Type B pancreatic cell (in vitro differentiated cells): ENCODE results near the gene ADAMTS17. TPM values are rescaled to one million over a fixed set of nuclear protein-coding genes. Genes with fewer than 3 reads are reported as not detected.
"Not testable (repeated sequence)": the region's sequence is repeated elsewhere in the genome, so short reads cannot be mapped to it uniquely, and the experiment has no call there.

ENCODE experiments used
- DNase-seq: peaks from one replicate; pipeline ENCODE4 v3.0.0; 2021; ENCODE audit warnings: mixed read lengths; ENCODE audit not compliant: unreplicated experiment; ENCODE audit errors: extremely low spot score
- H3K27ac Mint-ChIP-seq: 2 replicates; pipeline ENCODE4 v1.8.0; 2021; ENCODE audit warnings: mild to moderate bottlenecking, mixed read lengths
- H3K27me3 Mint-ChIP-seq: 2 replicates; pipeline ENCODE4 v1.8.0; 2021; ENCODE audit warnings: mixed read lengths
- H3K36me3 Mint-ChIP-seq: 2 replicates; pipeline ENCODE4 v1.8.0; 2021; ENCODE audit warnings: mixed read lengths
- H3K4me1 Mint-ChIP-seq: one replicate; pipeline ENCODE4 v1.8.0; 2021; ENCODE audit warnings: mixed read lengths; ENCODE audit not compliant: unreplicated experiment
- H3K4me3 Mint-ChIP-seq: 2 replicates; pipeline ENCODE4 v1.8.0; 2021; ENCODE audit warnings: mild to moderate bottlenecking, mixed read lengths
- H3K9me3 Mint-ChIP-seq: 2 replicates; pipeline ENCODE4 v1.8.0; 2021; ENCODE audit warnings: mixed read lengths
- total RNA-seq: library from RNA; stranded (reverse); gene quantifications from 2 replicates; pipeline ENCODE4 v1.2.1, GENCODE V29; 2021; ENCODE audit warnings: low replicate concordance
- TF ChIP-seq, protein P1 (sequence below): fragments of 200-600 bp; sonication (generic); conservative IDR thresholded peaks from 2 replicates; pipeline ENCODE4 v1.5.0; 2021; ENCODE audit warnings: antibody characterized with exemption, mild to moderate bottlenecking

Gene ADAMTS17
- total RNA-seq, 1 donor from 2014 or later: 18.3 TPM

GRCh38 chr15:99981839-99982658, 359.7 kb downstream of the ADAMTS17 start:
- Mint-ChIP-seq H3K27me3 (peaks cover 6% of the 10 kb centered on the region), H3K4me1 (peaks cover 19% of the 10 kb centered on the region), H3K4me3 (no peak overlapping the region), H3K36me3 (no peaks in the 10 kb centered on the region), H3K27ac (no peak overlapping the region), H3K9me3 (no peaks in the 10 kb centered on the region)
- DNase-seq: no peak
- TF ChIP-seq, protein P1, sequence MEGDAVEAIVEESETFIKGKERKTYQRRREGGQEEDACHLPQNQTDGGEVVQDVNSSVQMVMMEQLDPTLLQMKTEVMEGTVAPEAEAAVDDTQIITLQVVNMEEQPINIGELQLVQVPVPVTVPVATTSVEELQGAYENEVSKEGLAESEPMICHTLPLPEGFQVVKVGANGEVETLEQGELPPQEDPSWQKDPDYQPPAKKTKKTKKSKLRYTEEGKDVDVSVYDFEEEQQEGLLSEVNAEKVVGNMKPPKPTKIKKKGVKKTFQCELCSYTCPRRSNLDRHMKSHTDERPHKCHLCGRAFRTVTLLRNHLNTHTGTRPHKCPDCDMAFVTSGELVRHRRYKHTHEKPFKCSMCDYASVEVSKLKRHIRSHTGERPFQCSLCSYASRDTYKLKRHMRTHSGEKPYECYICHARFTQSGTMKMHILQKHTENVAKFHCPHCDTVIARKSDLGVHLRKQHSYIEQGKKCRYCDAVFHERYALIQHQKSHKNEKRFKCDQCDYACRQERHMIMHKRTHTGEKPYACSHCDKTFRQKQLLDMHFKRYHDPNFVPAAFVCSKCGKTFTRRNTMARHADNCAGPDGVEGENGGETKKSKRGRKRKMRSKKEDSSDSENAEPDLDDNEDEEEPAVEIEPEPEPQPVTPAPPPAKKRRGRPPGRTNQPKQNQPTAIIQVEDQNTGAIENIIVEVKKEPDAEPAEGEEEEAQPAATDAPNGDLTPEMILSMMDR: no peak

- Mint-ChIP-seq H3K27ac (no peak overlapping the region), H3K36me3 (no peaks in the 10 kb centered on the region), H3K27me3 (peaks cover 6% of the 10 kb centered on the region), H3K9me3 (no peaks in the 10 kb centered on the region), H3K4me1 (peaks cover 10% of the 10 kb centered on the region), H3K4me3 (no peak overlapping the region)
- TF ChIP-seq, protein P1: no peak
- DNase-seq: no peak
These were observed 360.6 kb downstream of the ADAMTS17 start for GRCh38 chr15:99981191-99981647.

- H3K27me3 Mint-ChIP-seq: peaks cover 6% of the 10 kb centered on the region
- DNase-seq: no peak
- no peaks in the 10 kb centered on the region for H3K36me3 Mint-ChIP-seq
- no peak overlapping the region for H3K27ac Mint-ChIP-seq
- peaks cover 8% of the 10 kb centered on the region for H3K4me1 Mint-ChIP-seq
- H3K9me3 Mint-ChIP-seq: no peaks in the 10 kb centered on the region
- TF ChIP-seq, protein P1: no peak
- H3K4me3 Mint-ChIP-seq: no peak overlapping the region
These were observed 361.0 kb downstream of the ADAMTS17 start for GRCh38 chr15:99980752-99981151.

DNA sequence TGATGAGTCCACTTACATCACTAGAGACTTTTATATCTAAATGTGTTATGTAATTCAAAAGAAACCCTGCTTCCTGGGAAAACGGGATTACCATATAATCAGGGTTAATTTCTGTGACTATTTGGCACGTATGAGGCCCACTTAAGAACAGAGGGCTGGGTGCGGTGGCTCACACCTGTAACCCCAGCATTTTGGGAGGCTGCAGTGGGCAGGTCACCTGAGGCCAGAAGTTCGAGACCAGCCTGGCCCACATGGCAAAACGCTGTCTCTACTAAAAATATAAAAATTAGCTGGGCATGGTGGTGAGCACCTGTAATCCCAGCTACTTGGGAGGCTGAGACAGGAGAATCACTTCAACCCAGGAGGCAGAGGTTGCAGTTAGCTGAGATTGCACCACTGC, 361.9 kb downstream of the ADAMTS17 start:
- DNase-seq, H3K27me3 Mint-ChIP-seq, H3K9me3 Mint-ChIP-seq, H3K36me3 Mint-ChIP-seq, H3K27ac Mint-ChIP-seq, H3K4me1 Mint-ChIP-seq, H3K4me3 Mint-ChIP-seq: not testable (repeated sequence)

- no peaks in the 10 kb centered on the region for H3K9me3 Mint-ChIP-seq
- no peak for DNase-seq
- H3K27me3 Mint-ChIP-seq: peaks cover 3% of the 10 kb centered on the region
- peaks cover 8% of the 10 kb centered on the region for H3K4me1 Mint-ChIP-seq
- no peak overlapping the region for H3K4me3 Mint-ChIP-seq
- TF ChIP-seq, protein P1: no peak
- H3K27ac Mint-ChIP-seq: no peak overlapping the region
- H3K36me3 Mint-ChIP-seq: no peaks in the 10 kb centered on the region
These were observed 362.4 kb downstream of the ADAMTS17 start for GRCh38 chr15:99979371-99979770.

DNA sequence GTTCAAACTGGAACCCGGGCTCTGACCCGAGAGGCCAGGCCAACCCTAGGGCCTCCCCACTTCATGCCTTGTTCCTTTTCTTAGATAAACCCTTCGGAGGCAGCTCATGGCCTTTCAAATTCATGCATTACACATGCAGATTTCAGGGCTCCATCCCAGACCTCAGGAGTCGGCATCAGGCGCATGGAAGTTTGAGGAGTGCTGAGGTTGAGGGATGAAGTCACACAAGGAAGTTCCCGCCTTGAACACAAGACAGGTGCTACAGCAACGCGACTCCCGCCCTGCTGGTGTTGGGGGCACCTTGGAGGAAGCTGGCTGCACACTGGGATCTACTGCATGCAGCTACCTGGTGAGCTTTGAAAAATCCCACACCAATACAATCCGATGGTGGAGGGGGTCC, 363.3 kb downstream of the ADAMTS17 start:
- Mint-ChIP-seq H3K4me1 (peaks cover 4% of the 10 kb centered on the region), H3K4me3 (no peak overlapping the region), H3K27ac (no peak overlapping the region), H3K9me3 (no peaks in the 10 kb centered on the region), H3K27me3 (peaks cover 2% of the 10 kb centered on the region), H3K36me3 (no peaks in the 10 kb centered on the region)
- no peak for DNase-seq
- TF ChIP-seq, protein P1: no peak
